Smooth muscle cell (in vitro differentiated cells): ENCODE data around the gene EXOSC7. TPM values are rescaled to one million over a fixed set of nuclear protein-coding genes. Genes with fewer than 3 reads are reported as not detected.

ENCODE experiments used
- DNase-seq: peaks from one replicate; lab custom pipeline; 2025; ENCODE audit not compliant: unreplicated experiment; lab: John Stamatoyannopoulos, UW
- H2AFZ ChIP-seq: fragments of 200-600 bp; sonication (generic); 2 replicates; pipeline ENCODE4 v1.6.0; 2016; ENCODE audit warnings: antibody characterized with exemption, low read depth, mild to moderate bottlenecking
- H3F3A ChIP-seq: fragments of 200-600 bp; sonication (generic); 2 replicates; pipeline ENCODE4 v1.6.0; 2017; ENCODE audit warnings: antibody characterized with exemption, low read depth
- H3K27ac ChIP-seq: fragments of 200-600 bp; sonication (generic); 2 replicates; pipeline ENCODE4 v1.5.1; 2016; ENCODE audit warnings: low read depth, mild to moderate bottlenecking
- H3K27me3 ChIP-seq: fragments of 200-600 bp; sonication (generic); 2 replicates; pipeline ENCODE4 v1.6.1; 2016; ENCODE audit warnings: low read depth, mild to moderate bottlenecking
- H3K36me3 ChIP-seq: fragments of 200-600 bp; sonication (generic); 2 replicates; pipeline ENCODE4 v1.5.1; 2016; ENCODE audit warnings: low read depth
- H3K4me1 ChIP-seq: fragments of 200-600 bp; sonication (generic); 2 replicates; pipeline ENCODE4 v1.5.1; 2016; ENCODE audit warnings: low read depth
- H3K4me2 ChIP-seq: fragments of 200-600 bp; sonication (generic); 2 replicates; pipeline ENCODE4 v1.6.0; 2016; ENCODE audit warnings: mild to moderate bottlenecking
- H3K4me3 ChIP-seq: fragments of 200-600 bp; sonication (generic); 2 replicates; pipeline ENCODE4 v1.5.1; 2016; ENCODE audit warnings: mild to moderate bottlenecking
- H3K79me2 ChIP-seq: fragments of 200-600 bp; sonication (generic); 2 replicates; pipeline ENCODE4 v1.6.0; 2016; ENCODE audit warnings: low read depth, mild to moderate bottlenecking
- H3K9ac ChIP-seq: fragments of 200-600 bp; sonication (generic); 2 replicates; pipeline ENCODE4 v1.6.0; 2016; ENCODE audit warnings: low read depth
- H3K9me3 ChIP-seq: fragments of 200-600 bp; sonication (generic); replicated peaks from 2 replicates; pipeline ENCODE4 v1.5.1; 2016; ENCODE audit warnings: low read depth
- H4K20me1 ChIP-seq: fragments of 200-600 bp; sonication (generic); 2 replicates; pipeline ENCODE4 v1.6.0; 2016; ENCODE audit warnings: low read depth
- WGBS: methylation state at CpG from one replicate; pipeline ENCODE4 v1.1.7; 2016; ENCODE audit warnings: low lambda C conversion rate; 5-methylcytosine and 5-hydroxymethylcytosine counted together
- polyA plus RNA-seq: library from polyadenylated mRNA; unstranded; fragments of >200 nt; fragmentation: Nextera tagmentation; extraction: Ambion mirVana; gene quantifications from 2 replicates; pipeline ENCODE4 v1.2.1, GENCODE V29; 2016
- total RNA-seq: library from RNA; depleted of rRNA; stranded (reverse); fragments of >200 nt; gene quantifications from 2 replicates; pipeline ENCODE4 v1.2.3, GENCODE V29; 2014
- TF ChIP-seq, protein P1 (sequence below): fragments of 200-600 bp; sonication (generic); IDR thresholded peaks from 2 replicates; pipeline ENCODE4 v1.5.1; 2017; ENCODE audit warnings: borderline replicate concordance, mild to moderate bottlenecking, antibody characterized with exemption; ENCODE audit not compliant: insufficient read depth, poor library complexity, severe bottlenecking

Gene EXOSC7
- total and polyA plus RNA-seq, 2 experiments from 2014 or later, result 42.2 to 49.0 TPM

- no peaks in the 10 kb centered on the region for H3F3A ChIP-seq
- peaks cover 48% of the 10 kb centered on the region for H3K79me2 ChIP-seq
- H3K4me2 ChIP-seq, result no peak overlapping the region
- no peaks in the 10 kb centered on the region for H3K36me3 ChIP-seq
- TF ChIP-seq, protein P1, sequence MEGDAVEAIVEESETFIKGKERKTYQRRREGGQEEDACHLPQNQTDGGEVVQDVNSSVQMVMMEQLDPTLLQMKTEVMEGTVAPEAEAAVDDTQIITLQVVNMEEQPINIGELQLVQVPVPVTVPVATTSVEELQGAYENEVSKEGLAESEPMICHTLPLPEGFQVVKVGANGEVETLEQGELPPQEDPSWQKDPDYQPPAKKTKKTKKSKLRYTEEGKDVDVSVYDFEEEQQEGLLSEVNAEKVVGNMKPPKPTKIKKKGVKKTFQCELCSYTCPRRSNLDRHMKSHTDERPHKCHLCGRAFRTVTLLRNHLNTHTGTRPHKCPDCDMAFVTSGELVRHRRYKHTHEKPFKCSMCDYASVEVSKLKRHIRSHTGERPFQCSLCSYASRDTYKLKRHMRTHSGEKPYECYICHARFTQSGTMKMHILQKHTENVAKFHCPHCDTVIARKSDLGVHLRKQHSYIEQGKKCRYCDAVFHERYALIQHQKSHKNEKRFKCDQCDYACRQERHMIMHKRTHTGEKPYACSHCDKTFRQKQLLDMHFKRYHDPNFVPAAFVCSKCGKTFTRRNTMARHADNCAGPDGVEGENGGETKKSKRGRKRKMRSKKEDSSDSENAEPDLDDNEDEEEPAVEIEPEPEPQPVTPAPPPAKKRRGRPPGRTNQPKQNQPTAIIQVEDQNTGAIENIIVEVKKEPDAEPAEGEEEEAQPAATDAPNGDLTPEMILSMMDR, result no peak
- H3K4me1 ChIP-seq, result no peaks in the 10 kb centered on the region
- no peaks in the 10 kb centered on the region for H3K9me3 ChIP-seq
- WGBS, result 91% methylated on average over 6 of the region's 6 CpGs
- H2AFZ ChIP-seq, result no peak overlapping the region
- H3K27me3 ChIP-seq, result no peaks in the 10 kb centered on the region
- no peak overlapping the region for H3K9ac ChIP-seq
- no peak for DNase-seq
- peaks cover 85% of the 10 kb centered on the region for H4K20me1 ChIP-seq
- H3K4me3 ChIP-seq, result no peak overlapping the region
- no peak overlapping the region for H3K27ac ChIP-seq
Observed at GRCh38 chr3:44987332-44987731, 11.3 kb downstream of the EXOSC7 start.

- Histone ChIP-seq H3K4me2 (no peak overlapping the region), H3F3A (no peaks in the 10 kb centered on the region), H3K36me3 (no peaks in the 10 kb centered on the region), H3K79me2 (peaks cover 41% of the 10 kb centered on the region), H4K20me1 (peaks cover 85% of the 10 kb centered on the region), H3K9me3 (no peaks in the 10 kb centered on the region), H3K4me1 (no peaks in the 10 kb centered on the region), H2AFZ (no peak overlapping the region), H3K4me3 (no peak overlapping the region), H3K9ac (no peak overlapping the region), H3K27ac (no peak overlapping the region), H3K27me3 (no peaks in the 10 kb centered on the region)
- TF ChIP-seq, protein P1, result peak; percentile 20
- WGBS, result 100% methylated on average over 2 of the region's 2 CpGs
- DNase-seq, result no peak
Observed at GRCh38 chr3:44988073-44988472, 12.0 kb downstream of the EXOSC7 start.

- no peak overlapping the region for H3K27ac ChIP-seq
- H3K9ac ChIP-seq, result no peak overlapping the region
- H3K36me3 ChIP-seq, result no peaks in the 10 kb centered on the region
- H4K20me1 ChIP-seq, result peaks cover 85% of the 10 kb centered on the region
- no peak overlapping the region for H3K4me2 ChIP-seq
- WGBS, result 85% methylated on average over 8 of the region's 8 CpGs
- H3K4me1 ChIP-seq, result peaks cover 4% of the 10 kb centered on the region
- H3F3A ChIP-seq, result no peaks in the 10 kb centered on the region
- no peaks in the 10 kb centered on the region for H3K9me3 ChIP-seq
- no peak for DNase-seq
- TF ChIP-seq, protein P1, result no peak
- no peak overlapping the region for H2AFZ ChIP-seq
- H3K27me3 ChIP-seq, result no peaks in the 10 kb centered on the region
- H3K4me3 ChIP-seq, result no peak overlapping the region
- peaks cover 33% of the 10 kb centered on the region for H3K79me2 ChIP-seq
Observed at GRCh38 chr3:44989141-44989540, 13.1 kb downstream of the EXOSC7 start.

GRCh38 chr3:44989636-44990373 lies 13.8 kb downstream of the EXOSC7 start:
- Histone ChIP-seq H3K9me3 (no peaks in the 10 kb centered on the region), H3K36me3 (no peaks in the 10 kb centered on the region), H4K20me1 (peaks cover 85% of the 10 kb centered on the region), H2AFZ (no peak overlapping the region), H3K4me2 (no peak overlapping the region), H3K4me3 (no peak overlapping the region), H3K9ac (no peak overlapping the region), H3K27me3 (no peaks in the 10 kb centered on the region), H3K79me2 (peaks cover 27% of the 10 kb centered on the region), H3K4me1 (peaks cover 4% of the 10 kb centered on the region), H3K27ac (no peak overlapping the region), H3F3A (no peaks in the 10 kb centered on the region)
- TF ChIP-seq, protein P1, result no peak
- WGBS, result 97% methylated on average over 1 of the region's 1 CpG
- no peak for DNase-seq
